ENCODE measurements around the gene TPP2.

The TPP2 gene

DNA sequence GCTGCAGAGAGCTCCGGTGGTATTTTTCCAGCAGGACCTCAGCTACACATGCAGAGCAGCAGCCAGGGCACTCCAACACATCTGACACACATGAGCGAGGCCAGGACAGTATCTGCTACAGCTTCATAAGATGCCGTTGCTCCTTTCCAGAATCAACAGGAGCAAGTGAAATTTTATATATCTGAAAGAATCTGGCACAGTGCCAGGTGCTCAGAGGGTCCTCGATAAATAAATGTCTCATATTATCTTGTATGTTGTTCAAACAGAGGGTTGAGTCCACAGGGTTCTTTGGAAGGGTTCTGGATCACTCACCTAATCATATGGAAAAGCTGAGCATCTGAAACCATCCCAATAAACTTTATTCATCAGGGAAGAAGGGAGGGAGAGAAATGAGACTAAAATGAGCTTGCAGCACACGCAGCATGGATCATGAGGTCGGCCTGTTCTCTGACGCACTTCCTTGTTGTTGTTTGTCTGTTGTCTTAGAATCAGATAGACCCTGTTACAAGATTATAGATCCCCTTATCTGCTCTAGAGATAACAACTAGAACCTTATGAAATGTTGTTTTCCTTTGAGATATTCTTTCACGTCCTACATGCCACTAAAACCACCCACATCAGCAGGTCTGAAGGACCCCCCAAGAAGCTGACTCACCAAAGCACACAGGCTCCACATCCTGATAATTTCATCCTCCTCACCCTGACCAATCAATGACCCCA is 101.3 kb downstream of the TPP2 start:
- H3K4me3 Mint-ChIP-seq: no peak overlapping the region
- H3K9me3 Mint-ChIP-seq: no peaks in the 10 kb centered on the region
- no peak for DNase-seq
- H3K4me1 Mint-ChIP-seq: no peaks in the 10 kb centered on the region
- no peak overlapping the region for H3K27ac Mint-ChIP-seq
- CTCF ChIA-PET: no interaction called here
- H3K27me3 Mint-ChIP-seq: peaks cover 19% of the 10 kb centered on the region
- no peaks in the 10 kb centered on the region for H3K36me3 Mint-ChIP-seq

DNA sequence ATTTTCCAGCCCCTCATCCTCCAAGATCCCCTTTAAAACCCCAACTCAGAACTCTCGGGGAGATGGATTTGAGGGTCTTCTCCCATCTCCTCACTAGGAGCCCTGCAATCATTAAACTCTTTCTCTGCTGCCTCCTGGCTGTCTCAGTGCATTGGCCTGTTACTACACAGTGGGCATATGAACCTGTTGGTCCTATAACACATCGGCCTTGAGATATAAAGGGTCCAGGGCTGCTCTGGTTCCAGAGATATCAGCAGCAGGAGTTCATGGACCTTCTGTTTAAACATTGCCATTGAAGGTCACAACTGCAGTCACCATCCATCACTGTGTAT is 101.8 kb downstream of the TPP2 start:
- CTCF ChIA-PET: no interaction called here
- H3K27ac Mint-ChIP-seq: no peak overlapping the region
- H3K27me3 Mint-ChIP-seq: peaks cover 19% of the 10 kb centered on the region
- H3K9me3 Mint-ChIP-seq: no peaks in the 10 kb centered on the region
- no peak overlapping the region for H3K4me3 Mint-ChIP-seq
- no peaks in the 10 kb centered on the region for H3K36me3 Mint-ChIP-seq
- DNase-seq: no peak
- H3K4me1 Mint-ChIP-seq: no peaks in the 10 kb centered on the region

DNA sequence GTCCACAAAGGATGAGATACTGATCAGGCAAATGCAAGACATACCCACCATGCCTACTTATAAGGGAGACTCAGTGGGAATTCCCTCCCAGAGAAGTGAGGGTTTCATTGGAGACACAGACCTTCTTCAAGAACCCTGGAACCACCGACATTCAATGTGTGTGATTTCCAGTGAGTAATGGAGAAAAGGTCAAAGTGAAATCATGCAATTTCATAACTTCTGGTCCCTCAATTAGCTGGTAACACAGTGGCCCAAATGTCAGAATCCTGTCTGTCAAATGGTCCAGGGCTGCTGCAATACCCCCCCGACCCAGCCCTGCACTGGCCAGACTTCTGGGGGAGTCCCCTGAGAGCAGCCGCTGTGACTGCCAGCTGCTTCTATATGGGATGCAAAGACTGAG is 102.7 kb downstream of the TPP2 start:
- CTCF ChIA-PET: no interaction called here
- Mint-ChIP-seq H3K4me1 (no peaks in the 10 kb centered on the region), H3K27ac (no peak overlapping the region), H3K27me3 (peaks cover 23% of the 10 kb centered on the region), H3K4me3 (no peak overlapping the region), H3K9me3 (no peaks in the 10 kb centered on the region), H3K36me3 (no peaks in the 10 kb centered on the region)
- DNase-seq: no peak

DNA sequence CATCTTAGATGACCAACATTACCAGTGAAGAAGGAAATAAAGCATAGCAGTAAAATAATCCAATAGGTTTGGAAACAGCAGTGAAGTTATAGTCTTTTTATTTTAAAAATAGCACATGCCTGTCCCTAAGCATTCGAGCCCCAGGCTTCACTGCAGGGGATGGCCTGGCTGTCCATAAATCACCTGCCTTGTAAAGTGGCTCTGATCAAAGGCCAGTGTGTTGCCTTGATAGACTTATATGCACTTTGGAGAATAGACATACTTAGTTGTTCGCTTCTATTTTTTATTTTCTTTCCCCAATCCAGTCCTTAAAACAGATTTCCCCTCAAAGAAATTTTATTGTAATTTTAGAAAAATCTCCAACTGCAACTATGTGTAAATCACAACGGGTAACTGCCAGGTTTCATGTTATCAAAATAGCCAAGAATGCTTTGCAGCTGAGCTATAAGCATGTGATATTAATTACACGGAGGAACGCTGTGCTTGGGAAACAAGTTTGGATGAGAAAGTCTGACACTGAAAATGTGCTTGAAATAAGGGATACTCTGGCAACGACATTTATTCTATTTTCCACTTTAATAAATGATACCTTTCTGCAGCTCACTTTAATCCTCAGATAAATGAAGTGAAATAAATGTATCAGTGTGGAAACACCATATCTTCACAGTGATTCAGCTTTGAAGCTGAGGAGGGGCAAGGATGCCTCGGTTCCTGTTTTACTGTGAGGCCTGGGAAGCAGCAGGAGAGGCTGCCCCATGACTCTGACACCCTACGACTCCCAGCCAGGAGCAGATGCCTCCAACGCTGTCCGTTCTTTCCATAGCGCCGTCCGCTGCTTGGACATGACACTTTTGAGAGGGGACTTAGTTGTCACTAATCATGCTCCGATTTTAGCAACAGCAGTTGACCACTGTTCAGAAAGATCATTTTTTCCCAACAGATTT is 103.6 kb downstream of the TPP2 start:
- no peaks in the 10 kb centered on the region for H3K36me3 Mint-ChIP-seq
- CTCF ChIA-PET: no interaction called here
- DNase-seq: no peak
- H3K4me1 Mint-ChIP-seq: no peaks in the 10 kb centered on the region
- no peaks in the 10 kb centered on the region for H3K9me3 Mint-ChIP-seq
- H3K4me3 Mint-ChIP-seq: no peak overlapping the region
- no peak overlapping the region for H3K27ac Mint-ChIP-seq
- H3K27me3 Mint-ChIP-seq: peaks cover 16% of the 10 kb centered on the region

DNA sequence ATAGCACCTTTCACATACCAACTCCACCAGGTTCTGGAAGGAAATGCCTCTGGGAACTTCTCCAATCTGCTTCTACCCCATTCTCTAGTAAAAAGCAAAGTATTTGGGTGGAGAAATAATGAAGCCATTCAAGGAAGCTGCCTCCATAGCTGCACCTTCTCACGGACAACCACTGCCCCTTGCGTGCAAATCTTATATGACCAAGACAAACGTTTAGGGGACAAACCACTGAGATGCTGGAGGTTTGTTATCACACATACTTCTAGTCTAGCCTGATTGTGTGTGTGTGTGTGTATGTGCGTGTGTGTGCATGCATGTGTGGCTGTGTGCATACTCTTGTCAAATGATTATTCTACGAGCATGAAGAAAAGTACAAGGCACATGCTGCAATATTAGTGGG is 104.5 kb downstream of the TPP2 start:
- Mint-ChIP-seq H3K36me3 (no peaks in the 10 kb centered on the region), H3K9me3 (no peaks in the 10 kb centered on the region), H3K4me3 (no peak overlapping the region), H3K27me3 (peaks cover 16% of the 10 kb centered on the region), H3K4me1 (no peaks in the 10 kb centered on the region), H3K27ac (no peak overlapping the region)
- CTCF ChIA-PET: no interaction called here
- DNase-seq: no peak

DNA sequence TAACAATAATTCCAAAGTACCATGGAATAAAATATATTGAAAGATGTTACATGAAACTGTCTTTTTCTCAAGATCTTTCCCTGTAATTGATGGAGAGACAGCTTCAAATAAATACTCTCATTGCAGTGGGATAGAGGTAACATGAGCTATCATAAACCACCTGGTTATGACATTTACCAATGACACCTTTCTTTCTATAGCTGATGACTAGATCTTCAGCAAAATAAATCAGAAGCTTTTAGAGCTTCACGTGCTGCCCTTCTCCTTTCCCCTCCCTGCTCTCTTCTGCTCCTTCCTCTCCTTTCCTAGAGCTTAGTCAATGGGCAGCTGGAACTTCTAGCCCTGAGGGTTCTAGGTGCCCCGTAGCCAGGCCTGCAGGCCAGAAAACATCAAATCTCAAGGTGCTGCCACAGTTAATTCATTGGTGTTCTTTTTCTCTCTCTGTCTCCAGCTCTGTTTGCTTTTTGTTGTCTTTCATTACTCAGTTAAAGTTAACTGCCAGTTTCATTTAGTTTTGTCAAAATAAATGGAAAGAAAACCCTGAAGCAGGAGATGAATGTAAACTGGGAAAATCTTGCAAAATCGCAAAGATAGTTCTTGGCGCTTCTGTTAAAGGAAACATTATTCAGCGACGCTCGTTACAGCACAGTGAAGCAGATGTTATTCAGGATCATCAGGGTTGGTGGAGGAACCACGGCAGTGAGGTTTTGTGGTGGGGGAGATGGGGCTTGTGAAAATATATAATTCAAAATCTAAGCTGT is 106.4 kb downstream of the TPP2 start:
- H3K4me1 Mint-ChIP-seq: no peaks in the 10 kb centered on the region
- CTCF ChIA-PET: interaction anchor here (1.1 kb wide), 1 partner anchor 148 kb away, joined by 4 read pairs; no protein-coding TSS in a partner anchor
- no peaks in the 10 kb centered on the region for H3K9me3 Mint-ChIP-seq
- H3K27me3 Mint-ChIP-seq: peaks cover 13% of the 10 kb centered on the region
- no peaks in the 10 kb centered on the region for H3K36me3 Mint-ChIP-seq
- no peak overlapping the region for H3K27ac Mint-ChIP-seq
- no peak for DNase-seq
- H3K4me3 Mint-ChIP-seq: no peak overlapping the region

DNA sequence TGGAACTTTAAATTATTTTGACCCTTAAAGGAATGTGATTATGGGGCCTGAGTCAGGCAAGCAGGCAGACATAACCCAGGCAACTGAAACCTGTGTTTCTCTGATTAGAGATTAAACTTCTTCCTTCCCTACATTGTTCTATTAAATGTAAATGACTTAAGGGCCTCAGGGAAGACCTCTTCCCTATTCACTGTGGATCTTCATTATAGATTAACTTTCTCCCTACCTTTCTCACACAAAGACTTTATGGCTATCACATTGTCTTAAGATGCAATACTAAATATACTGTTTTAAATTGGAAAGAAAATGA is 106.9 kb downstream of the TPP2 start:
- H3K4me1 Mint-ChIP-seq: no peaks in the 10 kb centered on the region
- H3K27ac Mint-ChIP-seq: no peak overlapping the region
- peaks cover 9% of the 10 kb centered on the region for H3K27me3 Mint-ChIP-seq
- no peak overlapping the region for H3K4me3 Mint-ChIP-seq
- CTCF ChIA-PET: interaction anchor here (1.1 kb wide), 1 partner anchor 148 kb away, joined by 4 read pairs; no protein-coding TSS in a partner anchor
- no peaks in the 10 kb centered on the region for H3K36me3 Mint-ChIP-seq
- H3K9me3 Mint-ChIP-seq: no peaks in the 10 kb centered on the region
- DNase-seq: no peak

DNA sequence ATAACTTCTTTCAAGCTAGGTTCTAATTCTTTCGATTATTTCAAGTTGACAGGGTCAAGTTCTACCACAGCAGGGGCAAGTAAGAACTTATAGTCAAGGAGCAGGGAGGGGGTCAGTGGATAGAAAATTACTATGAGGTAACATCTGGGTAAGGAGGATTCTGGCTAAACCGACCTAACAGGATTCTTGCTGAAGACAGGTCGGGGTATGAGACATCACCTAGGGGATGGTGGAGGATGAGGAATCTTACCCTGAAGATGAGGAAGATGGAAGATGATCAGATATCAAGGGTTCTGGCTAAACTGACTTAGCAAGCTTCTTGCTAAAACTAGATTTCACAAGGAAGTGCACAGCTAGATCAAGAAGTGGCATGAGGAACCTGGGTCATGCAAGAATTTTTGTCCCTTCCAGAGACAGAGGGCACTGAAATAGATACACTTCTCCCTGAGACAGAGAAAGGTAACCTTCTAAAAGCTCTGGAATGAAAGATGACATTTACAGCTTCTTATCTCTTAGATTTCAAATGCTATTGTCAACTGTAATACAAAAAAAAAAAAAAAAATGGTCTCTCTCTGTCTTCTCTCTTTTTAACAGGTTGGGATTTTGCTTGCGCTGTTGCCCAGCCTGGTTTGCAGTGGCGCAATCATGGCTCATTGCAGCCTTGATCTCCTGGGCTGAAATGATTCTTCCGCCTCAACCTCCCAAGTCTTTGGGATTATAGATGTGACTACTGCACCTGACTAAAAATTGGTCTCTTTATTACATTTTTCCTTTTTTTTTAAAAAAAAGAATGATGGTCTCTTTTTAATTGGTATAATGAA is 107.7 kb downstream of the TPP2 start:
- CTCF ChIA-PET: interaction anchor here (1.1 kb wide), 1 partner anchor 149 kb away, joined by 4 read pairs; no protein-coding TSS in a partner anchor
- no peaks in the 10 kb centered on the region for H3K9me3 Mint-ChIP-seq
- H3K4me1 Mint-ChIP-seq: no peaks in the 10 kb centered on the region
- no peak overlapping the region for H3K4me3 Mint-ChIP-seq
- H3K27me3 Mint-ChIP-seq: peaks cover 11% of the 10 kb centered on the region
- no peaks in the 10 kb centered on the region for H3K36me3 Mint-ChIP-seq
- no peak overlapping the region for H3K27ac Mint-ChIP-seq
- DNase-seq: no peak

DNA sequence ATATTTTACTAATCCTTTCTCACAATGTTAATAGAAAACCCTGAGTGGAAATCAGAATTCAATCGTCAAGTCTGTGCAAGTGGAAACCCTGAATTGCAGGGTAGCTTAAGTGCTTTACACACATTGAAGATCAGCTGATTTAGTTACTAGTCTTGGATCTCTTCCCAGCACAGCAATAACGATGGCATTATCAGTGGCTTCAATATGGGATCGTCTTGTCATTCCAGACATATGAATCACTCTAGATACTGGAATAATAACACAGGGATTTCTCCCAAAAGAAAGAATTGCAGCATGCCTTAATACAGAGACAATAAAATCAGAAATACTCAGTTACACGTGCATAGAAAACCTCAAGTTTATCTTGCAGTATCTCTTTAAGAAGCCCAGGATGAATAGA is 110.7 kb downstream of the TPP2 start:
- H3K4me3 Mint-ChIP-seq: no peak overlapping the region
- no peaks in the 10 kb centered on the region for H3K4me1 Mint-ChIP-seq
- H3K27ac Mint-ChIP-seq: no peak overlapping the region
- CTCF ChIA-PET: no interaction called here
- H3K36me3 Mint-ChIP-seq: no peaks in the 10 kb centered on the region
- peaks cover 2% of the 10 kb centered on the region for H3K9me3 Mint-ChIP-seq
- H3K27me3 Mint-ChIP-seq: peaks cover 10% of the 10 kb centered on the region
- DNase-seq: no peak

DNA sequence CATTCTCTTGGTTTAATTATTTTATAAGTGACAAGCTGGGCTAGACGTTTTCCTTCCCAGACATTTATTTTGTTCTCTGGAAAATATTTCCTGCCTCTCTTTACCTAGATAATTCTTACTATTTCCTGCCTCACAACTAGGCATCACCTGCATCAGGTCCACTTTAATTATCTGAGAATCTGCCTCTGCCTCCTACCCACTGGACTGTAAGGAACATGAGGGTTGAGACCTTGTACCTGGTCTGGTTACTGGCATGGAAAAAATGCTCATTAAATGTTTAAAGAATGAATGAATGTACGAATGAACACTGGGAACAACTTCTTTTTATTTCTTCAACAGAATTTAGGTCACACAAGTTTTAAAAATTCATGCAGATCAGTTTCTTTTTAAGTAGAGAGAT is 111.4 kb downstream of the TPP2 start:
- H3K9me3 Mint-ChIP-seq: peaks cover 2% of the 10 kb centered on the region
- no peak overlapping the region for H3K4me3 Mint-ChIP-seq
- no peak for DNase-seq
- no peaks in the 10 kb centered on the region for H3K36me3 Mint-ChIP-seq
- H3K27me3 Mint-ChIP-seq: peaks cover 10% of the 10 kb centered on the region
- no peaks in the 10 kb centered on the region for H3K4me1 Mint-ChIP-seq
- no peak overlapping the region for H3K27ac Mint-ChIP-seq
- CTCF ChIA-PET: no interaction called here

DNA sequence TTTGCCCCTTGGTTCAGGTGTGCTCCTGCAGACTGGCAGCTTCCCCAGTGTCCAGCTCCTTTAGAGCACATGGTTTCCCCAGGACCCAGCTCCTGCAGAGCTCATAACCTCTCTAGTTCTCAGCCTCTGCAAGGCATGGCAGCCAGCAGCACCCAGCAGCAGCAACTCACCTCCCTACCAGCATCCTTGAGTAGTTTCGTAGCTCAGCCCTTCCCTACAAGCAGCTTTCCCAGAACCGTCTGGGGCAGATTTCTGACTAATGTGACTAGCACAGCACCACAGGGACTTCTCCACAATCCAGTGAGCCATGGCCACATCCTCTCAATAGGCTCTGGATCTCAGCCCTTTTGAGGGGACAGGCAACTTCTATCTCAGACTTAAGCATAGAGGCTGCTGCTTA is 112.2 kb downstream of the TPP2 start:
- DNase-seq: no peak
- no peak overlapping the region for H3K4me3 Mint-ChIP-seq
- peaks cover 10% of the 10 kb centered on the region for H3K27me3 Mint-ChIP-seq
- H3K36me3 Mint-ChIP-seq: no peaks in the 10 kb centered on the region
- H3K4me1 Mint-ChIP-seq: no peaks in the 10 kb centered on the region
- CTCF ChIA-PET: no interaction called here
- peaks cover 2% of the 10 kb centered on the region for H3K9me3 Mint-ChIP-seq
- H3K27ac Mint-ChIP-seq: no peak overlapping the region

DNA sequence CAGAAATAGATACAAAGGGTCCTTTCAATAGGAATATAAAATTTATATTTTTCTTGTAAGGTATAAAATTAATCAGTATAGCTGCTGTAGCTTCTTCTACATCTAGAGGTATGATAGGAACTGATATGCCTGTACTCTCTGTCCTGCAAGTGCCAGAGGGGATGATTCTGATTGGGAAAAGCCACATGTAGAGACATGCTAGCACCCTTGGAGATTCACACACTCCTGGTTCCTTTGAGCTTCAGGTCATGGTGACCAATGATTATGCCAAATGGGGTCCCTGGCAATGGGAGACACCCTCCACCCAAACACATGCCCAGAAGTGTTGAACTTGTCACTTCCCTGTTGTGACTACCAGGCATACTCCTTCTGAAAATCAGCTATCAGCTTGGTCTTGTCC is 112.8 kb downstream of the TPP2 start:
- H3K4me3 Mint-ChIP-seq: no peak overlapping the region
- DNase-seq: no peak
- H3K9me3 Mint-ChIP-seq: peaks cover 2% of the 10 kb centered on the region
- H3K4me1 Mint-ChIP-seq: no peaks in the 10 kb centered on the region
- H3K27ac Mint-ChIP-seq: no peak overlapping the region
- CTCF ChIA-PET: no interaction called here
- no peaks in the 10 kb centered on the region for H3K36me3 Mint-ChIP-seq
- peaks cover 6% of the 10 kb centered on the region for H3K27me3 Mint-ChIP-seq

DNA sequence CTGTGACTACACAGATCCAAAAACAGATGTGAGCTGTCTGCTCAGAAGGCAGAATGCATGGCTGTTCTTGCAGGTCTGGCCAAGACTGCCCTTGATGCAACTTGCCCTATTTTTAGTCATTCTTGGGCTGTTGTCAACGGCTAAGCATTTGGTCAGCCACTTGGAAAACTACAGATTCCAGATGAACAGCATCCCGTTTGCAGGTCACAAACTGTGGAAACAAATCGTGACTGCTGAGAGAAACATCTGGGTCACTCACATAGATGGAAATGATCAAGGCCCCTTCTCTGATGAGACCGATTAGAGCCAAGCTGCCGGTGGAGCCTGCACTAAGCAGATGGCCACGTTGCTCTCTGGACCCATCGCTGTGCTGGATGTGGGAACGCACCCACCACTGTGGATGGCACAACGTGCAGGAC is 113.5 kb downstream of the TPP2 start:
- Mint-ChIP-seq H3K4me1 (no peaks in the 10 kb centered on the region), H3K4me3 (no peak overlapping the region), H3K27me3 (peaks cover 6% of the 10 kb centered on the region), H3K9me3 (peaks cover 2% of the 10 kb centered on the region), H3K36me3 (no peaks in the 10 kb centered on the region), H3K27ac (no peak overlapping the region)
- no peak for DNase-seq
- CTCF ChIA-PET: no interaction called here

DNA sequence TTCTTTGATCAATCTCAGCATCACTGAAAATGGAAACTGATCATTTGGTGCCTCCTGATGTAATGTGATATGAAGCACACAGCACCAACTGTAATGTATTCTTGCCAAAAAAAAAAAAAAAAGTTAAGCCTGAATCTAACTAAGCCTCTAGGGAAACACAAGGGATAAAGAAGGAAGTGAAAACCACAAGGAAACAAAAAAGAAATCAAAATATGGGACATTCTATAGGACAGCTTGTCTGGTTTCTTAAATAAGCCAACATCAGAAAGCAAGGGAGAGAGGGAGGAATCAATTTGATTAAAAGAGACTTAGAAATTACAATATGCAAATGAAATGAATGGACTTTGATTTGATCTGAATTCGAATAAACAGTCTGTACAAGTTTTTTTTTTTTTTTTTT is 118.7 kb downstream of the TPP2 start:
- Mint-ChIP-seq H3K4me3 (no peak overlapping the region), H3K4me1 (no peaks in the 10 kb centered on the region), H3K36me3 (no peaks in the 10 kb centered on the region), H3K27me3 (peaks cover 4% of the 10 kb centered on the region), H3K9me3 (peaks cover 2% of the 10 kb centered on the region), H3K27ac (no peak overlapping the region)
- CTCF ChIA-PET: no interaction called here
- DNase-seq: no peak

All from activated naive CD4-positive, alpha-beta T cell treated with anti-CD3 and anti-CD28 coated beads, Interleukin-2, amount 10 ng/mL, durations not matched to agents 7 days and 5 days (primary cell).